Progenitor cell of endocrine pancreas (in vitro differentiated cells): ENCODE measurements around the gene STK32B. TPM values are rescaled to one million over a fixed set of nuclear protein-coding genes. Genes with fewer than 3 reads are reported as not detected.

Experiments
- DNase-seq: peaks from one replicate; pipeline ENCODE4 v3.0.0; 2021; ENCODE audit warnings: low spot score; ENCODE audit not compliant: unreplicated experiment
- H3K27ac Mint-ChIP-seq: 2 replicates; pipeline ENCODE4 v1.8.0; 2021; ENCODE audit warnings: mild to moderate bottlenecking, moderate library complexity, mixed read lengths
- H3K27me3 Mint-ChIP-seq: 2 replicates; pipeline ENCODE4 v1.8.0; 2021; ENCODE audit warnings: mixed read lengths
- H3K36me3 Mint-ChIP-seq: 2 replicates; pipeline ENCODE4 v1.8.0; 2022; ENCODE audit warnings: mixed read lengths; ENCODE audit not compliant: insufficient read depth
- H3K4me1 Mint-ChIP-seq: 2 replicates; pipeline ENCODE4 v1.8.0; 2021; ENCODE audit warnings: low read depth, mixed read lengths
- H3K4me3 Mint-ChIP-seq: 2 replicates; pipeline ENCODE4 v1.8.0; 2021; ENCODE audit warnings: low read depth, mild to moderate bottlenecking, moderate library complexity, mixed read lengths
- H3K9me3 Mint-ChIP-seq: 2 replicates; pipeline ENCODE4 v1.8.0; 2021; ENCODE audit warnings: low read depth, mixed read lengths
- total RNA-seq: library from RNA; stranded (reverse); gene quantifications from 2 replicates; pipeline ENCODE4 v1.2.1, GENCODE V29; 2021
- TF ChIP-seq, protein P1 (sequence below): fragments of 200-600 bp; sonication (generic); IDR thresholded peaks from one replicate; pipeline ENCODE4 v1.5.0; 2021; ENCODE audit warnings: antibody characterized with exemption, mild to moderate bottlenecking; ENCODE audit not compliant: unreplicated experiment

STK32B gene
- total RNA-seq, 1 donor from 2014 or later, result 0.36 TPM

DNA sequence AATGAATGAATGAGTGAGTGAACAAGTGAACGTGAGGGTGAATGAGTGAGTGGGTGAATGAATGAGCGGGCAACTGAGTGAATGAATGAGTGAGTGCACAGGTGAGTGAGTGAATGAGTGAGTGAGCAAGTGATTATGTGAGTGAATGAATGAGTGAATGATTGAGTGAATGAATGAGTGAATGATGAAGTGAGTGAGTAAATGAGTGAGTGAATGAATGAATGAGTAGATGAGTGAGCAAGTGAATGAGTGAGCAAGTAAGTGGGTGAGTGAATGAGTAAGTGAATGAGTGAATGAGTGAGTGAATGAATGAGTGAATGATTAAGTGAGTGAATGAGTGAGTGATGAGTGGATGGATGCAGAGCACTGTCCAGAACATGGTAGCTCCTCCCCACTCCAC, 205.8 kb downstream of the STK32B start:
- TF ChIP-seq, protein P1, sequence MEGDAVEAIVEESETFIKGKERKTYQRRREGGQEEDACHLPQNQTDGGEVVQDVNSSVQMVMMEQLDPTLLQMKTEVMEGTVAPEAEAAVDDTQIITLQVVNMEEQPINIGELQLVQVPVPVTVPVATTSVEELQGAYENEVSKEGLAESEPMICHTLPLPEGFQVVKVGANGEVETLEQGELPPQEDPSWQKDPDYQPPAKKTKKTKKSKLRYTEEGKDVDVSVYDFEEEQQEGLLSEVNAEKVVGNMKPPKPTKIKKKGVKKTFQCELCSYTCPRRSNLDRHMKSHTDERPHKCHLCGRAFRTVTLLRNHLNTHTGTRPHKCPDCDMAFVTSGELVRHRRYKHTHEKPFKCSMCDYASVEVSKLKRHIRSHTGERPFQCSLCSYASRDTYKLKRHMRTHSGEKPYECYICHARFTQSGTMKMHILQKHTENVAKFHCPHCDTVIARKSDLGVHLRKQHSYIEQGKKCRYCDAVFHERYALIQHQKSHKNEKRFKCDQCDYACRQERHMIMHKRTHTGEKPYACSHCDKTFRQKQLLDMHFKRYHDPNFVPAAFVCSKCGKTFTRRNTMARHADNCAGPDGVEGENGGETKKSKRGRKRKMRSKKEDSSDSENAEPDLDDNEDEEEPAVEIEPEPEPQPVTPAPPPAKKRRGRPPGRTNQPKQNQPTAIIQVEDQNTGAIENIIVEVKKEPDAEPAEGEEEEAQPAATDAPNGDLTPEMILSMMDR, result no peak
- Mint-ChIP-seq H3K4me1 (no peaks in the 10 kb centered on the region), H3K27me3 (peaks cover 9% of the 10 kb centered on the region), H3K36me3 (no peaks in the 10 kb centered on the region), H3K4me3 (no peak overlapping the region), H3K9me3 (no peaks in the 10 kb centered on the region), H3K27ac (no peak overlapping the region)
- DNase-seq, result no peak

DNA sequence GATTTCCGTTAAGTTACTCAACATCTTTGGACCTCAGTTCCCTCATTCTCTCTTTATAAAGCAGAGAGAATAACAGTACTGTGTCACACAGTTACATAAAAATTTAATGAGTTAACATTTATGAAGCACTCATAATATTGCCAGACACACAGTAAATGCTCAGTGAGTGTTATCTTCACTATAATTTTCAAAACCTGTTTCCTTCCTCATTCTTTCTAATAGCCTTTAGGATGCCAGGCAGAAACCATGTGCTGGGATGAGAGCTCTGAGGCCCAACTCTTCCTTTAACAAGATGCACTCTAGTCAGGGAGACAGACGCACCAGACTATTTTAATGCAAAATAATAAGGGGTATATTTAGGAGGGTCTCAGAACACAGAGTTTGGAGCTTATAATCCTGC, 208.2 kb downstream of the STK32B start:
- Mint-ChIP-seq H3K9me3 (no peaks in the 10 kb centered on the region), H3K4me1 (no peaks in the 10 kb centered on the region), H3K27me3 (peaks cover 13% of the 10 kb centered on the region), H3K27ac (no peak overlapping the region), H3K4me3 (no peak overlapping the region), H3K36me3 (no peaks in the 10 kb centered on the region)
- no peak for DNase-seq
- TF ChIP-seq, protein P1, result no peak

DNA sequence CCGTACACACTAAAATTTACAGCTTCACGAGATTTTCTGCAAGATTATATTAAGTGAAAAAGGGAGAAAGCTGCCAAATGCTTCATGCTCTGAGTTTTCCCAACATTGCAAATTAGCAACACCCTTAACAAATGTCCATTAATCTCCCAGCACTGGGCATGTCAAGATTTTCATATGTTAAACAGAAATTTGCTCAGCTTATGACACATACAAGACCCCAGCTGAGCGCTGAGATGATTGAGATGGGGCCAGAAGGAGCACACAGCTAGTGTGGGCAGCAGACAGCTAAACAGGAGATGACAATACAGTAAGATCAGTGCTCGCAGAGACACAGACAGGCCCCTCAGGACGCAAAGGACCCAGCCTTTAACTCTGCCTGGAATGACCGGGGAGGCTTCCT, 208.8 kb downstream of the STK32B start:
- TF ChIP-seq, protein P1, result no peak
- Mint-ChIP-seq H3K36me3 (no peaks in the 10 kb centered on the region), H3K27me3 (peaks cover 13% of the 10 kb centered on the region), H3K4me1 (no peaks in the 10 kb centered on the region), H3K27ac (no peak overlapping the region), H3K4me3 (no peak overlapping the region), H3K9me3 (no peaks in the 10 kb centered on the region)
- DNase-seq, result no peak

DNA sequence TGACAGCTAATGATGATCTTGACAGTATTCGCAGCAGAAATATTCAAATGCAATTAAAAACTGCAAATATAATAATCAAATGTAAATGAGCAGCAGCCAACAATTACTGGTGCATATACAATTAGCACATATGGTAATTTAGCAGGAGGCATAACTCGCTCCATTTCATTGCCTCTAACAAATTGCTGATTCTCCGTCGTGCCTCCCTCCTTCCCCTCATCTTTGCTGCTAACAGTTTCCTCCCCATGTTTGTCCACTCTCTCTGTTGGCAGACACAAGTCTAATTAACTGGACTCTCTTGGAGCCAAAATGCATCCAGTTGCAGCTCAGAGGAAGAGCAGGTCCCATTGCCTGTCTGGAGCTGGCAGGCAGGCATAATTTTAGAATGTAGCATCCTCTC, 210.6 kb downstream of the STK32B start:
- Mint-ChIP-seq H3K4me1 (no peaks in the 10 kb centered on the region), H3K4me3 (no peak overlapping the region), H3K36me3 (no peaks in the 10 kb centered on the region), H3K27me3 (peaks cover 17% of the 10 kb centered on the region), H3K9me3 (no peaks in the 10 kb centered on the region), H3K27ac (no peak overlapping the region)
- DNase-seq, result no peak
- TF ChIP-seq, protein P1, result no peak

DNA sequence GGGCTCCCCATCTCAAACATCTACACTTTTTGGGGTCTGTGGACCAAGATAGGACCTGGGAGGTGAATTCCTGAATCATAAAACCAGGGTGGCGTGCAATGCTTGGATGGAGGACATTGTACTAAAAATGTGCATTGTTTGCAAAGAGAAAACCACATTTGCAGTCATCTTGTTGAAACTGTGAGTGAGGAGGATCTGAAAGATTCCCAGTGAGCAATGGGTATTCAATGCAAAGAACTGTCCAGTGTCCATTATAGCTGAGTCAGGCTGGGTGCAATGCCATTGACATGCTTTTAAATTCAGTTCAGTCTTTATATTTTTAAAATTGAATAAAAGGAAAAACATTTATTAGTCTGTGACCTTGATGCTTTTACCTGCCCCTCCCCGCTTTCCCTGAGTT, 215.7 kb downstream of the STK32B start:
- no peaks in the 10 kb centered on the region for H3K36me3 Mint-ChIP-seq
- H3K27me3 Mint-ChIP-seq, result peaks cover 31% of the 10 kb centered on the region

More for the DNA sequence above, 215.7 kb downstream of the STK32B start:
- TF ChIP-seq, protein P1, result no peak
- no peaks in the 10 kb centered on the region for H3K4me1 Mint-ChIP-seq
- H3K9me3 Mint-ChIP-seq, result no peaks in the 10 kb centered on the region
- H3K27ac Mint-ChIP-seq, result no peak overlapping the region
- no peak overlapping the region for H3K4me3 Mint-ChIP-seq
- no peak for DNase-seq
